CD1c-positive myeloid dendritic cell (primary cell): ENCODE results near the gene LIPH.

Experiments
- DNase-seq: peaks from one replicate; pipeline ENCODE4 v3.0.0-alpha.2; 2016; ENCODE audit errors: extremely low spot score

LIPH gene

GRCh38 chr3:185539934-185540333 is 12.5 kb downstream of the LIPH start:
- DNase-seq, result no peak

DNA sequence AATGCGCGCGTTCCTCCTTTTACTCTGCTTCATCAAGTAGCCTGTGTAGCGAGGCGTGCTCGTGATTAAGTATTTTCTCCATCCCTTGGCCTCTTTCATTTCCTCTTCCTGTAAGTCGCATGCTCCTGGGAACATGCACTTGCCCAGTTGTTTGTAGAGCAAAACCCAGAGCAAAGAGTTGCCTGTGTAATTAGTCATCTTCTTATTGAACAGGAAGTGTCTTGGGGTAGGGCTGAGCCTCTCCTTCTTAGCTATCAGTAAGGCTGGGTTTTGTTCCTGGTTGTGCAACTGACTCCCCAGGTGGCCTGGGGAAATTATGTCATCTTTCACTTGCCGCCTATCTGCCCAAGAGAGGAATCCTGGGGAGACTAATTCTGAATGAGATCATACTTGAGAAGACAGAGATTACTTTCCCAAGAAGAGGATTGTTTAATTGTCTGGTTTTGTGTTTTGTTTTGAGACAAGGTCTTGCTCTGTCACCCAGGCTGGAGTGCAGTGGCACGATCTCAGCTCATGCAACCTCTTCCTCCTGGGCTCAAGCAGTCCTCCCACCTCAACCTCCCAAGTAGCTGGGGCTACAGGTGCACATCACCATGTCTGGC is 14.9 kb downstream of the LIPH start:
- DNase-seq, result peak; percentile 91

DNA sequence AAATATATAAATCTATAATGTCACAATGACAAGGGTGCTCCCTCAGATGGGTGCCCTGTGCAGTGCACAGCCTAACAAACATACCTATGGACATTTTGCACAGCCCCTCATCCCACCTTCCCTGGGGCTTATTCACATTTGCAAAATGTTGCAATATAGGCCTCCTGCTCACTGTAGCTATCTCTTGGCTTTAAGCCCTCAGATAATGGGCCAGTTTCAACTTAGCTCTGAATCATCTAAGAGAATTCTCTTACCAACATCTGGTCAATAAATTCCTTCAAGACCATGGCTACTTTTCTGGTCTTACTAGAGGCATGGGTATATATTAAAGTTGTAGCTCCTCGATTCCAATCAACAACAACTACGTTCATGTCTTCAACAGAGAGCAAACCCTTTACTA is 17.9 kb downstream of the LIPH start:
- no peak for DNase-seq

GRCh38 chr3:185532901-185533300 is 19.5 kb downstream of the LIPH start:
- DNase-seq, result no peak

- no peak for DNase-seq
Measured at GRCh38 chr3:185530856-185531255, 21.5 kb downstream of the LIPH start.

- DNase-seq, result no peak
Measured at GRCh38 chr3:185528532-185528931, 23.9 kb downstream of the LIPH start.

DNA sequence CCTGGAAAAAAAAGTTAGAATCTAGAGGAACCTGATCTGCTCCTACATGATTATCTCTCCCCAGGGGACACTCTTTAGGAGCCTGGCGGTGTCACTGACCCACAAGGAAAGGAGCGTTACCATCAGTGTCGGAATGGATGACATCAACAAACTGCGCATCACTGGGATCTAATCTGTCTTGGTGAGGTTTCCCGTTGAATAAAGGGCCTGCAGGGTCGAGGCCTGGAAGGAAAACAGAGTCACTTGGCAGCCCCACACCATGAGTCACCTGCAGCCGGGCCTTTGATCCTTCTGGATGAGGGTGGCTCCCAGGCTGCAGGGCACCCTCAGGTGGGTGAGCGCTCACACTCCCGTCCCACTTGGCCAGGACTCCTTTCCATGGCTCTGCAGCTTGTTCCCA is 25.0 kb downstream of the LIPH start:
- no peak for DNase-seq

GRCh38 chr3:185526349-185526951 is 25.9 kb downstream of the LIPH start:
- DNase-seq, result no peak

- DNase-seq, result no peak
Measured at GRCh38 chr3:185521349-185522138, 30.8 kb downstream of the LIPH start.

DNA sequence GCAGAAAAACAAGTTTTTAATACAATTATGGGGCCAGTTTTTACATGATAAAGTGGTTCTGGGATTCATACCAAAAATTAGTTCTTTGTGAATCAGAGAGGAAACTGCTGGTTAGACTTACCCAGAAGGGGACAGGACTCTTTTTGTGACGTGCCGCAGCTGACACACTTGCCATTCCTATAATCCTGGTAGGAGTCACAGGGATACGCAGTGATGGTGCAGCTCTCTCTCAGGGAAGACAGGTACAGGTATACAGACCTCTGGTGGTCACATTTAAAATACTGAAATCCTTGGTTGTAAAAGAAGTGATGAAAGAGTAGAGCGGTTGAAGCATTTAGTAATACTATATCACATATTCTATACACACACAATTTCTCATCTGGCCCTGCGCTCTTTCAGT is 33.4 kb downstream of the LIPH start:
- no peak for DNase-seq

GRCh38 chr3:185517387-185518130 is 34.8 kb downstream of the LIPH start:
- no peak for DNase-seq

DNA sequence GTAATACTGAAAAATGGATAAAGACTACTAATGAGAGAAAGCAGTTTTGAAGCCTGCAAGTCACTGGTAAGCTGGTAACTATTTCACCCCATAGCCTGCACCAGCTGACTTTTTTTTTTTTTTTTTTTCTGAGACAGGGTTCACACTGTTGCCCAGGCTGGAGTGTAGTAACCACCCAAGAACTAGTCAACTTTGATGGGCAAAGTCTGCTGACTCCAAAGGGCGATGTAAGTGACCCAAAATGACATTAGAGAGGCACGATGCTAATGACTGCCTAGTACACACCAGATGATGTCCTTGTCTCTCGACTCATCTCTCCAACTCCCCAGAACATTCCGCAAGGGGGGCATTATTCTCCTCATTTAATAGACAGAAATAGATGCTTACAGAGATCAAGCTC is 40.7 kb downstream of the LIPH start:
- no peak for DNase-seq

DNA sequence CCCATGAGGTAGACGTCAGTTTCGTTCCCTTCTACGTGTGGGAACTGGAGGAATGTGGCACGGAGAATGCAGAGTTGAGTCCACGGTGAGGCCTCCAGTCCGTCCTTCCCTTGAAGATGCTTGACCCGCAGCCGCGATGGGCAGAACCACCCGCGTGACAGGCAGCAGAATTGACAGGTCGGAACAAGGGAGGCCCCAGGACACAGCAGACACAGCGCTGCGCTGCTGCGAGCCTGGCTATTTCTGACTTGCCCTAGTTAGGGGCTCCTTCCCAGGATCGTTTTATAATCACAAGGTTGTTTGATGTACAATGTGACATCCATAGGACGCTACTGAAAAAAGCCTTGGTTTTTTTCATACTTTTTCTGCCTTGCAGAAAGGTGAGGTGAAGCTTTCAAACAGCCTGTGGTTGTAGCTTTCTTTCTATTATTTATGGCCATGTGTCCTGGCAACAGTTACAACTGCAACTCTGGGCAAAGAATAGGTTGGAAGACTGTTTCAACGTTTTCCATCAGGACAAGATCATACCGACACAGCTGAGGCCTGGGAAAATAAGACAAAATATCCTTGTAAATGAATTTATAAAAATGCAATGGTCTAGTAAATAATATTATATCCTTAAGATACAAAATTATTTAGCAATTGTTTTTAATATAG is 43.9 kb downstream of the LIPH start:
- no peak for DNase-seq

DNA sequence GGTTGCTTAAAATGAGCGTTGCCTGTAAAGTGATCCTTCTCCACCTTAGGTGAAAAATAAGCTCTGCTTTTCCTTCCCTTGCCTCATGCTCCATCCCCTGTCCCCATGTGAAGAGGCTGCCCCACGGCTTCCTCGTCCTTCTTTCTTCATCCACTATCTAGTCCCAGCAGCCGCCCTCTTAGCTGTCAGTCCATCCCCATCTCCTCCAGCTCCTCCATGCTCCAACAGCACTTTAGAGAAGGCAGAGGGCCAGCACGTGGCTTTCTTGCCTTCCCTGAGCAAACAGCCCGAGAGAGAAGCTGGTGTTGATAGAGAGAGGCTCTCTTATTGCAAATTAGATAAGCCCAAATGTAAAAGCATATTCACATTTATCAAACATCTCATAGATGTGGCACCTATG is 44.5 kb downstream of the LIPH start:
- DNase-seq, result no peak

DNA sequence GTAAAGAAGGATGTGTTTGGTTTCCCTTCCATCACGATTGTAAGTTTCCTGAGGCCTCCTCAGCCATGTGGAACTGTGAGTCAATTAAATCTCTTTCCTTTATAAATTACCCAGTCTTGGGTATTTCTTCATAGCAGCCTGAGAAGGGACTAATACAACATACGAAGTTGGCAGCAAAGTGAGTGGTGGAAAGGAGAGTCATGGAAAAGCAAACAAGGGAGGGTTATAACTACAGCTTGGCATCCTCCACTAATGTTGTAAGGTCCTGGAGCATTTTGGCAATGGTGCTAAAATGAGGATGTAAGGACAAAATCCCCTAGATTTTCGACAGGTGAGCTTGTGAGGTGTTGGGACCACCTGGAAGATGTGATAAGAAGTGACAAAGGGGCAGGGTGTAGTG is 47.8 kb downstream of the LIPH start:
- no peak for DNase-seq

DNA sequence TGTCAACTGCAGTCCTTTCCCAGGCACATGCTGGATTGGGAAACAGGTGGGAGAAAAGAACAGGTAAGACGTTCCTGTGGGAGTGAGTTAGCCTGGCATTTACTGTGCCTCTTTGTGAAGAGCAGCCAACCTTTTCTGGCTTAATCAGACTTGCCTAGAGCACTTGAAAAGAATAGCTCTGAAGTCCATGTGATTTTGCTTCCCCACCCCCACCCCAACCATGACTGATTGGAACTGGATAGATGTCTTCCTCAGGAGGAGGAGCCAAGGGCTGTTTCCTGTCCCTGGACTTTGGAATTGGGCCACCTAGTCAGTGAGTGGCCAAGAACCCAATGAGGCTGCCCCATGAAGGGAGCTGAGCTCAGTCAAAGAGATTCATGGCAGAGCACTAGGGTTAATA is 48.9 kb downstream of the LIPH start:
- DNase-seq, result no peak

DNA sequence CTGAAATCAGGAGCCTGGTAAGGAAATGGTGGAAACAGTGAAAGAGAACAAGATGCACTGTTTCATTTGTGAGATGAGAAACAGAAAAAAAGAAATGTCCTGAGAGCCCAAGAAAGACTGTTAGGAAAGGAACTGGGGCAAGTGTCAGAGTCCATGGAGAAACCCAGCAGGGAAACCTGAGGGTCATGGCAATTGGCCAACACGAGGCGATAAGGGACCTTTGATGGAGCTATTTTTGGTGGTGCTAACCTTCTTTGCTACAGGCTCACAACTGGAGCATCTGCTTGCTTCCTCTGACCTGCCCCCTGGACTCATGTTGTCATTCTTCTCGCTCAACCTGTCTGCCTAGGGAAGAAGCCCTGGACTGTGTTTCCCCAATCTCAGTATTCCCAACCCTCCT is 49.4 kb downstream of the LIPH start:
- DNase-seq, result no peak

DNA sequence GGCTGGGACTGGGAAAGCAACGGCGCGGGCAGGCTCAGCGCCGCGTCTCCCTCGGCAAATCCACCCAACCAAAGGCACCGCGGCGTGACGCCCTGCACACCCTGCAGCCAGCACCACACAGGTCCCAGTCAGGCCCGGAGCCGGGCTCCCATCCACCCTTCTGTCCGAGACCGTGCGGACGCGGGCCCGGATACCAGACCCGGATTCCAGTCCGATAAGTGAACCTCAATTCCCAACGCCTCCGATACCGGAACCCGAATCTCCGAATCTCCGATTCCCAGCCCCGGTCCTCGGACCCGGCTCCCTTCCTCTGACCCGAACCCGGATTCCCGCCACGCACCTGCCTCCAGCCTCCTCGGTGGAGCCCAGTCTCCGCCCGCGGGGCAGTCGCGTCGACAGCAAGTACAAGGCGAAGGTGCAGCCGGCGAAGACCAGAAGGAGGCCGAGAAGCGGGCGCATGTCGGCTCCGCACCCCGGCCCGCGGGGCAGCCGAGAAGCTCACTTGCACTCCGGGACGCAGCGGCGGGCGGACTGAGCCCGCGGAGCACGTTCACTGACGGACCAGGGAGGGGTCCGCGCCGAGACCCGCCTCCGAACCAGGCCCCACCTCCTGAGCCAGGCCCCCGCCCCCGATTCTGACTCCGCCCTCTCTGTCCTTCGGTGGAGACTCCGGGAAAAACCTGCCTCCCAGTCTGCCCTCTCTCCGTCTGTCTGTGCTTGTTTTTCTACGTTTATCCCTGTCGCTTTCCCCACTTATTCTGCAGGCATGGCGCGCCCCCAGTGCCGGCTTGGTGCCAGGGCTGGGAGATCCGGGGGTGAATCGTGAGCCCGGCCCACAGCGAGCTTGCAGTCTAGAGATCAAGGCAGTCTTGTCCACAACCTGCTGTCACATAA is 53.6 kb downstream of the LIPH start, which contains the start of gene TMEM41A:
TSS of gene TMEM41A (minus strand) at position 533 of the 894 bp plus-strand sequence. CDS start at position 459, 74 bp downstream.
- DNase-seq, result peak; percentile 94

DNA sequence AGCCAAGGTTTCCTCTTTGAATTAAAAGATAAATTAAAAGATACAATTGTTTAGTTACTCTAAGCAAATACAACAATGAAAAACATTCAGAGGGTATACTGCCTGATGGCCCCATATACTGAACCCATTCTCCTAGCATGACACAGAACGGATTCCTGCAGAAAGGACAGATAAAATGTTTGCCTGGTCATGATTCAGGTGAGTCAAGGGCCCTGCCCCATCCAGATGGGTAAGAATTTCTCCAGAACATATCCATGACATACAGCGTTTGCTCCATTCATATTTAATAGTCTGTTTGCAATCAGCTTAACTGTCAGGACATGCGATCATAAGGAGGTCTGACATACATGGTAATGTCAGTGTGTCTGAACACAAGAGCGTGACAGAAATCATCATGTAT is 62.1 kb downstream of the LIPH start:
- no peak for DNase-seq

GRCh38 chr3:185489462-185489861 is 62.9 kb downstream of the LIPH start:
- DNase-seq, result no peak

- no peak for DNase-seq
Measured at GRCh38 chr3:185488465-185488864, 63.9 kb downstream of the LIPH start.
